ENCODE results near the gene MRPL39.

Gene MRPL39

DNA sequence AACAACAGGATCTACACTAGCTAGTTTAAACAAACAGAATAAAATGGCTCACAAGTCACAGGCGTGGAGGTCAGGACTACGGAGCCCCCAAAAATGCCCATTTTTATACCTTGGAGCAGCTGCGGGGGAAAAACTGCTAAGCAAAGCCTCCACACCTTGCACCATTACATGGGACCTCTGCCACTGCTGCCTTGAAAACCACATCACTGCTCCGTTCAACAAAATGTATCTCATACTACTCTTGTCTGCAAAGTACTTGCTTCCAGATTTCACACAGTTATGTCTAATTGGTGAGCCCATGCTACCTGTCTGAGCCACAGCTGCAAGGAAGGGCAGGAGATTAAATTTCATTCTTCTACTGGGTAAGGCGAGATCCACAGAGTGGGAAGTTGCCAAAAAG is 24.4 kb downstream of the MRPL39 start:
- no peak for DNase-seq (ENCODE audit: extremely low read depth, insufficient read length)
- H3K36me3 ChIP-seq (ENCODE audit: control insufficient read depth, insufficient read depth, low read length): no peaks in the 10 kb centered on the region
- H3K4me3 ChIP-seq (replicated peaks; ENCODE audit: low read depth, low read length): no peak overlapping the region
- TF ChIP-seq, protein P1, sequence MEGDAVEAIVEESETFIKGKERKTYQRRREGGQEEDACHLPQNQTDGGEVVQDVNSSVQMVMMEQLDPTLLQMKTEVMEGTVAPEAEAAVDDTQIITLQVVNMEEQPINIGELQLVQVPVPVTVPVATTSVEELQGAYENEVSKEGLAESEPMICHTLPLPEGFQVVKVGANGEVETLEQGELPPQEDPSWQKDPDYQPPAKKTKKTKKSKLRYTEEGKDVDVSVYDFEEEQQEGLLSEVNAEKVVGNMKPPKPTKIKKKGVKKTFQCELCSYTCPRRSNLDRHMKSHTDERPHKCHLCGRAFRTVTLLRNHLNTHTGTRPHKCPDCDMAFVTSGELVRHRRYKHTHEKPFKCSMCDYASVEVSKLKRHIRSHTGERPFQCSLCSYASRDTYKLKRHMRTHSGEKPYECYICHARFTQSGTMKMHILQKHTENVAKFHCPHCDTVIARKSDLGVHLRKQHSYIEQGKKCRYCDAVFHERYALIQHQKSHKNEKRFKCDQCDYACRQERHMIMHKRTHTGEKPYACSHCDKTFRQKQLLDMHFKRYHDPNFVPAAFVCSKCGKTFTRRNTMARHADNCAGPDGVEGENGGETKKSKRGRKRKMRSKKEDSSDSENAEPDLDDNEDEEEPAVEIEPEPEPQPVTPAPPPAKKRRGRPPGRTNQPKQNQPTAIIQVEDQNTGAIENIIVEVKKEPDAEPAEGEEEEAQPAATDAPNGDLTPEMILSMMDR (IDR thresholded peaks at IDR 0.05; ENCODE audit: insufficient read depth, low read length, poor library complexity, severe bottlenecking): no peak
- H3K27me3 ChIP-seq (replicated peaks; ENCODE audit: control insufficient read depth, insufficient read depth, low read length): no peaks in the 10 kb centered on the region

DNA sequence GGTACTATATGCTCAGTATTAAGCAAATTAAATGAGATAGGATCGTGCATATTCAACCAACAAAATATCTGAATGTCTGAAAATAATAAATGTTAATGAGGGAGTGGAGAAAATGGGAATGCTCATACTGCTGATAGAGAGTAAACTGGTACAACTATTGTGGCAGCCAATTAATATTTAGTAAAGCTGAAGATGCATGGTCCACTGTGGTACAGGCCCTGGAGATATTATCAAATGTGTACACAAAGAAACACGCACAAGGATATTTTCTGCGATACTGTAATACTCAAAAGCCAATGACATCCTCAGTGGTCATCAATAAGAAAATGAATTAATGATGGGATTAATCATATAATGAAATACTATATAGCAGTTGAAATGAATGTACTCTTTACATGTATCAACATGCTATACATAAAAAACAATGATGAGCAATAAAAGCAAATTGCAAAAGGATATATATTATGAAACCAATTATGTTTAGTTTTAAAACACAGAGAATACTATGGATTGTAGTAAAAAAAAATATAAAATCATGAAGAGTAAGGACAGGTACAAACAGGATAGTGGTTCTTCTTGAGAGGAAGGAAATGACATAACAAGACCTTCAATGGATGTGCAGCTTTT is 25.0 kb downstream of the MRPL39 start:
- TF ChIP-seq, protein P1 (IDR thresholded peaks at IDR 0.05; ENCODE audit: insufficient read depth, low read length, poor library complexity, severe bottlenecking): no peak
- no peak overlapping the region for H3K4me3 ChIP-seq (replicated peaks; ENCODE audit: low read depth, low read length)
- H3K27me3 ChIP-seq (replicated peaks; ENCODE audit: control insufficient read depth, insufficient read depth, low read length): no peaks in the 10 kb centered on the region
- no peaks in the 10 kb centered on the region for H3K36me3 ChIP-seq (ENCODE audit: control insufficient read depth, insufficient read depth, low read length)
- DNase-seq (ENCODE audit: extremely low read depth, insufficient read length): no peak

DNA sequence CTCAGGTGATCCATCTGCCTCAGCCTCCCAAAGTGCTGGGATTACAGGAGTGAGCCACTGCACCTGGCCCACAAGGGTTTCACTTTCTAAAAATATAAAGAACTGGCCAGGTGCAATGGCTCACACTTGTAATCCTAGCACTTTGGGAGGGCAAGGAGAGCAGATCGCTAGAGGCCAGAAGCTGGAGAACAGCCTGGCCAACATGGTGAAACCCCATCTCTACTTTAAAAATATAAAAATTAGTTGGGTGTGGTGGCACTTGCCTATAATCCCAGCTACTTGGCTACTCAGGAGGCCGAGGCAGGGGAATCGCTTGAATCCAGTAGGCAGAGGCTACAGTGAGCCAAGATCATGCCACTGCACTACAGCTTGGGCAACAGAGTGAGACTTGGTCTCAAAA is 25.7 kb downstream of the MRPL39 start:
- Histone ChIP-seq H3K36me3 (ENCODE audit: control insufficient read depth, insufficient read depth, low read length) (no peaks in the 10 kb centered on the region), H3K4me3 (replicated peaks; ENCODE audit: low read depth, low read length) (no peak overlapping the region), H3K27me3 (replicated peaks; ENCODE audit: control insufficient read depth, insufficient read depth, low read length) (no peaks in the 10 kb centered on the region)
- no peak for DNase-seq (ENCODE audit: extremely low read depth, insufficient read length)
- TF ChIP-seq, protein P1 (IDR thresholded peaks at IDR 0.05; ENCODE audit: insufficient read depth, low read length, poor library complexity, severe bottlenecking): no peak

DNA sequence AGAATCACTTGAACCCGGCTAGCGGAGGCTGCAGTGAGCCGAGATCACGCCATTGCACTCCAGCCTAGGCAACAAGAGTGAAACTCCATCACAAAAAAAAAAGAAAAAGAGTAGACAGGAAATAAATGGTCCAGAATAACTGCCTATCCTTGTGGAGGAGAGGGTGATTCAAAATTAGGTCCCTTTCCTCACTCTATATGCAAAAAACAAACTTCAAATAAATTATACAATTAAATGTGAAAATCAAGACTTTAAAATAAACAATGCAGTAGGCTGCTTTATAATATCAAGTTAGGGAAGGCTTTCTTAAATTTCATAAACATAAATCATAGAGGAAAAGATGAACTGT is 26.4 kb downstream of the MRPL39 start:
- peaks cover 2% of the 10 kb centered on the region for H3K36me3 ChIP-seq (ENCODE audit: control insufficient read depth, insufficient read depth, low read length)
- TF ChIP-seq, protein P1 (IDR thresholded peaks at IDR 0.05; ENCODE audit: insufficient read depth, low read length, poor library complexity, severe bottlenecking): no peak
- H3K4me3 ChIP-seq (replicated peaks; ENCODE audit: low read depth, low read length): no peak overlapping the region
- no peak for DNase-seq (ENCODE audit: extremely low read depth, insufficient read length)
- H3K27me3 ChIP-seq (replicated peaks; ENCODE audit: control insufficient read depth, insufficient read depth, low read length): no peaks in the 10 kb centered on the region

DNA sequence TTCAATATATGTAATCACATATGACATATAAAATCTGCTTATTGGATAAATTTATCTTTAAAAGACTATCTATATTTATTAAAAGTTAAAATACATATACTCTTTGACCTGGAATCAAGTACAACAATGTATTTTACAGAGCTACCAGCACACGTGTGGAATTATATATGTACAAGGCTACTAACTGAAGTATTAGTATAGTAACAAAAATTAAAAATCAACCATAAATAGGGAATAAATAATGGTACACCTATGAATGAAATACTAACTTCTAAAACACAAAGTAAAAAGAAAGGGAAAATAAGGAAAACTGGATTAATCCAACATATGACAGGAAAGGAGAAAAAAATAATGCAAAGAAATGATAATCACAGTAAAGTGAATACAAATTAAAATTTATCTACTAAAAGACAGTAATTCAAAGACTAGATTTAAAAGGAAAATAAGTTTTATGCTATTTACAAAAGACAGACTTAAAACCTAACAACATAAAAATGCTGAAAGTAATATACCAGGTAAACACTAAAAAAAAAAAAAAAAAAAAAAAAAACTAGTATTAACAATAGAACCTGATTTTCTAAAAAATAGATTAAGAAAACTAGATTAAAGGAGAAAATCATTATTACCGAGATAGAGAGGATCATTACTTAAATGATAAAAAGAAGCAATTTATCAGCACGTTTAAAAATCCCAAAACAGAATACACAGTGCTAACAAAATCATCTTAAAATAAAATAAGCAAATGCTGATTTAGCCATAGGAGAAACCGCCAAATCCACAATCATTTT is 27.9 kb downstream of the MRPL39 start:
- Histone ChIP-seq H3K36me3 (ENCODE audit: control insufficient read depth, insufficient read depth, low read length) (peaks cover 2% of the 10 kb centered on the region), H3K4me3 (replicated peaks; ENCODE audit: low read depth, low read length) (no peak overlapping the region), H3K27me3 (replicated peaks; ENCODE audit: control insufficient read depth, insufficient read depth, low read length) (no peaks in the 10 kb centered on the region)
- DNase-seq (ENCODE audit: extremely low read depth, insufficient read length): no peak
- TF ChIP-seq, protein P1 (IDR thresholded peaks at IDR 0.05; ENCODE audit: insufficient read depth, low read length, poor library complexity, severe bottlenecking): no peak
